GM12801 (cell line): ENCODE data around the gene SP9.

ENCODE experiments used
- CTCF ChIP-seq: IDR thresholded peaks from one replicate; pipeline ENCODE4 v1.5.1; 2011; ENCODE audit warnings: control low read depth; ENCODE audit not compliant: insufficient read length; ENCODE audit errors: extremely low read depth

SP9 gene

GRCh38 chr2:174344716-174345461 lies 10.1 kb downstream of the SP9 start:
- TF ChIP-seq CTCF, result no peak

- no peak for TF ChIP-seq CTCF
Observed at GRCh38 chr2:174350018-174350417, 15.3 kb downstream of the SP9 start.

GRCh38 chr2:174350593-174351181 lies 15.9 kb downstream of the SP9 start:
- no peak for TF ChIP-seq CTCF

GRCh38 chr2:174353004-174353403 lies 18.2 kb downstream of the SP9 start:
- TF ChIP-seq CTCF, result no peak

DNA sequence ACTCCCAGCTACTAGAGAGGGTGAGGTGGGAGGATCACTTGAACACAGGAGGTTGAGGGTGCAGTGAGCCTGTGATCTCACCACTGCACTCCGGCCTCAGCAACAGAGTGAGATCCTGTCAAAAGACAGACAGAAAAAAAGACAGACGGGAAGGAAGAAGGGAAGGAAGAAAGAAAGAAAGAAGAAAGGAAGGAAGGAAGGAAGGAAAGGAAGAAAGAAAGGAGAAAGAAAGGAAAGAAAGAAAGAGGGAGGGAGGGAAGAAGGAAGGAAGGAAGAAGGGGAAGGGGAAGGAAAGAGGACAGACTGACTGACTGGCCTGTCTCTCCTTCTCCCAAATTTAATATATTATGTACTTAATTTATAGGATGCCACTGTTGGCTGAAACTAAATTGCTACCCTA lies 21.6 kb downstream of the SP9 start:
- TF ChIP-seq CTCF, result no peak

DNA sequence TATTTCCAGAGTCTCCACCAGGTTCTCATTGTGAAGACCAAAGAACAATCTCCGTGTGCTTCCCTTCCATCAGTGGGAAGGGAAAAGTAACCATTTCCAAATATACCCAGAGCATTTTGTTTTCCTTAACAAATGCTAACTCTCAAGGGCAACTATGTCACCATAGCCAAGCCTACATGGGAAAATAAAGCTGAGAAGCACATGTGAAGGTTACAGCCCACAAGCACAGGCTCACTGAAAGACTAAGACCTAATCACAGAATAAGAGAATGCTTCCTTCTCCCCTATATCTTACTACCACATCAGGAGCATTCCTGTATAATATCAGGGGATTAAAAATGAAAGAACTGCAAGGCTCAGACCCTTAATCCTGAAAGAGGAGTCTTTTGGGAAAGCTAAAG lies 28.2 kb downstream of the SP9 start:
- no peak for TF ChIP-seq CTCF

DNA sequence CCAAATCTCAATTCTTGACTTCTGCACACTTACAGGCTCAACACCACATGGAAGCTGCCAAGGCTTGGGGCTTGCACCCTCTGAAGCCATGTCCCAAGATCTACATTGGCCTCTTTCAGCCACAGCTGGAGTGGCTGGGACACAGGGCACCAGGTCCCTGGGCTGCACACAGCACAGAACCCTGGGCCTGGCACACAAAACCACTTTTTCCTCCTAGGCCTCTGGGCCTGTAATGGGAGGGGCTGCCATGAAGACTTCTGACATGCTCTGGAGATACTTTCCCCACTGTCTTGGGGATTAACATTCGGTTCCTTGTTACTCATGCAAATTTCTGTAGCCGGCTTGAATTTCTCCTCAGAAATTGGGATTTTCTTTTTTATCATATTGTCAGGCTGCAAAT lies 29.9 kb downstream of the SP9 start:
- TF ChIP-seq CTCF, result no peak
